OCI-LY3 (cell line): ENCODE results near the gene ZNF662.
A peak's percentile ranks its signal among the peaks of the same experiment; 100 is the strongest.

Experiments used
- H2AFZ ChIP-seq: fragments of 200-600, 300-600 bp; shearing (Covaris generic); 2 replicates; pipeline ENCODE4 v1.6.0; 2014; ENCODE audit warnings: antibody characterized with exemption, low read depth, low read length
- H3K27ac ChIP-seq: fragments of 200-600, 300-600 bp; sonication (generic); 2 replicates; pipeline ENCODE4 v1.5.1; 2014; ENCODE audit warnings: mild to moderate bottlenecking, low read length, moderate library complexity, mixed read lengths
- H3K27me3 ChIP-seq: fragments of 200-600, 300-600 bp; sonication (generic); 2 replicates; pipeline ENCODE4 v1.6.1; 2014; ENCODE audit warnings: low read depth, low read length, mixed read lengths
- H3K36me3 ChIP-seq: fragments of 200-600, 300-600 bp; sonication (generic); replicated peaks from 2 replicates; pipeline ENCODE3; 2014; ENCODE audit warnings: low read depth, low read length, mixed read lengths
- H3K4me1 ChIP-seq: fragments of 300-600, 200-600 bp; sonication (generic); 2 replicates; pipeline ENCODE4 v1.6.1; 2014; ENCODE audit warnings: low read length, mixed read lengths
- H3K4me2 ChIP-seq: fragments of 200-600, 300-600 bp; sonication (generic); 2 replicates; pipeline ENCODE4 v1.6.1; 2014; ENCODE audit warnings: low read length, mixed read lengths
- H3K4me3 ChIP-seq: fragments of 300-600, 200-600 bp; sonication (generic); 2 replicates; pipeline ENCODE4 v1.5.1; 2014; ENCODE audit warnings: antibody characterized with exemption, mild to moderate bottlenecking, low read length, moderate library complexity
- H3K79me2 ChIP-seq: fragments of 300-600, 200-600 bp; shearing (Covaris generic); 2 replicates; pipeline ENCODE4 v1.6.1; 2014; ENCODE audit warnings: mild to moderate bottlenecking, low read length, mixed read lengths
- H3K9ac ChIP-seq: fragments of 300-600, 200-600 bp; shearing (Covaris generic); 2 replicates; pipeline ENCODE4 v1.6.0; 2014; ENCODE audit warnings: mild to moderate bottlenecking, low read length, moderate library complexity
- H3K9me3 ChIP-seq: fragments of 200-600, 300-600 bp; shearing (Covaris generic); 2 replicates; pipeline ENCODE4 v1.6.1; 2014; ENCODE audit warnings: low read length, mixed read lengths; ENCODE audit not compliant: insufficient read depth
- H4K20me1 ChIP-seq: fragments of 200-600, 300-600 bp; sonication (generic); 2 replicates; pipeline ENCODE4 v1.6.1; 2016; ENCODE audit warnings: low read length, mixed read lengths; ENCODE audit not compliant: insufficient read depth
- CTCF ChIP-seq: fragments of 200-600, 300-600 bp; sonication (generic); IDR thresholded peaks from 2 replicates; pipeline ENCODE4 v1.5.1; 2014; ENCODE audit warnings: antibody characterized with exemption, low read length, low read depth
- EZH2phosphoT487 ChIP-seq: fragments of 200-600 bp; shearing (Covaris generic); IDR thresholded peaks from 2 replicates; pipeline ENCODE4 v1.6.1; 2018; ENCODE audit warnings: antibody characterized with exemption, mixed run types, low read depth

ZNF662 gene

DNA sequence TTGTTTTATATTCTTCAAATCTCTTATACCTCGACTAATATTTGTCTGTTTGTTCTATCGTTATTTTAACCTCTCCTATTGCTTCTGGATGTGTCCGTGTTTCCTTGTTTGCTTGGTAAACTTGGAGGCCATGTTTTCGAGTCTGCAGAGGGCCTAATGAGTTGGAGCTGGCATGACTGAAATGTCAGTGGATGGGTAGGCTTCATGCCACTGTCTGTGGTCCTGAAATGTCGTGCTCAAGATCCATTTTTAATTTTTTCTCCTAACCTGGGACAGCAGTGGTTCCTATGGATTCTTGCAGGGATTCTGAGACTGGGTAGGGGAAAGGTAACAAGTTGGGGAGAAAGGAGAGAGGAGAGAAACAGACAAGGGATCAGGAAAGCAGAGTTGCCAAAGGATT is 54.3 kb downstream of the ZNF662 start:
- H3K4me2 ChIP-seq = no peak overlapping the region
- H2AFZ ChIP-seq = no peak overlapping the region
- TF ChIP-seq CTCF = no peak
- no peak for TF ChIP-seq EZH2phosphoT487
- no peak overlapping the region for H3K27ac ChIP-seq
- H4K20me1 ChIP-seq = no peaks in the 10 kb centered on the region
- no peaks in the 10 kb centered on the region for H3K9me3 ChIP-seq
- H3K4me1 ChIP-seq = peaks cover 20% of the 10 kb centered on the region
- H3K4me3 ChIP-seq = no peak overlapping the region
- H3K36me3 ChIP-seq = no peaks in the 10 kb centered on the region
- no peaks in the 10 kb centered on the region for H3K79me2 ChIP-seq
- H3K27me3 ChIP-seq = no peaks in the 10 kb centered on the region
- H3K9ac ChIP-seq = no peak overlapping the region

GRCh38 chr3:42960786-42961185 is 54.8 kb downstream of the ZNF662 start:
- Histone ChIP-seq H3K36me3 (no peaks in the 10 kb centered on the region), H3K27me3 (no peaks in the 10 kb centered on the region), H2AFZ (no peak overlapping the region), H3K4me2 (peak overlapping the region; percentile 19; the same call in 1 of the 2 replicates), H3K4me1 (peaks cover 15% of the 10 kb centered on the region), H3K79me2 (no peaks in the 10 kb centered on the region), H3K9ac (no peak overlapping the region), H4K20me1 (no peaks in the 10 kb centered on the region), H3K27ac (no peak overlapping the region), H3K4me3 (no peak overlapping the region), H3K9me3 (no peaks in the 10 kb centered on the region)
- TF ChIP-seq EZH2phosphoT487 (no peak), CTCF (no peak)

- Histone ChIP-seq H3K9me3 (no peaks in the 10 kb centered on the region), H3K79me2 (no peaks in the 10 kb centered on the region), H3K27me3 (no peaks in the 10 kb centered on the region), H3K4me3 (no peak overlapping the region), H3K9ac (no peak overlapping the region), H4K20me1 (no peaks in the 10 kb centered on the region), H3K27ac (no peak overlapping the region), H3K4me1 (peaks cover 12% of the 10 kb centered on the region), H3K4me2 (peak overlapping the region; percentile 19), H2AFZ (no peak overlapping the region), H3K36me3 (no peaks in the 10 kb centered on the region)
- TF ChIP-seq EZH2phosphoT487 (no peak), CTCF (peak; percentile 87)
Measured at GRCh38 chr3:42961633-42962032, 55.7 kb downstream of the ZNF662 start.

GRCh38 chr3:42963269-42963668 is 57.3 kb downstream of the ZNF662 start:
- H3K27ac ChIP-seq = no peak overlapping the region
- H3K9me3 ChIP-seq = no peaks in the 10 kb centered on the region
- no peak overlapping the region for H3K4me3 ChIP-seq
- no peaks in the 10 kb centered on the region for H3K79me2 ChIP-seq
- no peak overlapping the region for H3K4me2 ChIP-seq
- TF ChIP-seq CTCF (no peak), EZH2phosphoT487 (no peak)
- no peaks in the 10 kb centered on the region for H3K27me3 ChIP-seq
- no peaks in the 10 kb centered on the region for H4K20me1 ChIP-seq
- H2AFZ ChIP-seq = no peak overlapping the region
- no peaks in the 10 kb centered on the region for H3K36me3 ChIP-seq
- H3K4me1 ChIP-seq = peaks cover 12% of the 10 kb centered on the region
- no peak overlapping the region for H3K9ac ChIP-seq
